NCI-H345 treated with DMSO at 0.1 percent for 48 hours (cell line): ENCODE results near the gene MIPEP.
"Not testable (repeated sequence)": the region's sequence is repeated elsewhere in the genome, so short reads cannot be mapped to it uniquely, and the experiment has no call there.

ENCODE experiments used
- DNase-seq: peaks from one replicate; lab custom pipeline; 2025; ENCODE audit not compliant: unreplicated experiment; lab: John Stamatoyannopoulos, UW

The MIPEP gene

GRCh38 chr13:23778002-23778652 lies 111.1 kb downstream of the MIPEP start:
- no peak for DNase-seq

GRCh38 chr13:23777575-23777870 lies 111.7 kb downstream of the MIPEP start:
- no peak for DNase-seq

GRCh38 chr13:23776698-23777574 lies 112.3 kb downstream of the MIPEP start:
- no peak for DNase-seq

- DNase-seq, result no peak
Measured at GRCh38 chr13:23772717-23773116, 116.5 kb downstream of the MIPEP start.

DNA sequence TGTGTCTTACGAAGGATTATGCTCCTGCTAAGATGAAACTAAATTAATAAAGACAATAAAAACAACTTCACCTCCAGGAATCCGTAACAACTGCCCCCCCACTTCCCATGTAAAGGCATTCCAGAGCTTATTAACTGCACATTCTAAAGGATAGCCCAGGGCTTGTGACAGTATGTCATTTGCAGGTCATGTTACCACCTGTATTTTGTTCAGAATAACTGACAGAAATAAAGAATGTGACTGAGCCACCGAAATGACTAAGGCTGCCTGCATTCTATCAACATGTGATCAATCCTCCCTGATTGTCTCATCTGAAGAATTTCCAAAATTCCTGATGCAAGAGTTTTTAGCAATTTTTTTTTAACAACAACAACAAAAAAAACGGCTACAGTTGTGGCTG lies 117.2 kb downstream of the MIPEP start:
- no peak for DNase-seq

DNA sequence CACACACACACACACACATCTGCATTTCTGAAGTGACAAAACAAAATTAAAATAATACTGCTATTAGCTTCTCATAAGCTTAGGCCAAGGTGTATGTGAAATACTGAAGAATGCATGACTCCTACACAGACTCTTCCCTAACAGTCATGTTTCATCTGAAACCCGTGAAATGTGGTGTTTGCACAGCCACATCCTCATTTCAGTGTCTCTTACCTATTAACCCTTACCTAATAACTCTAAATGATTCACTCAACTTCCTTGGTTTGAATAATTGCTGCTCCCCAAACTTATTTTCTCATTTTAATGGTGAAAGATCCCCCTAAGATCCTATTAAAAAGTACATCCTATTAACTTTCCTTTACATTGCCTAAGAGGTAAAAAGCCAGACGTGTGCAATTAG lies 117.6 kb downstream of the MIPEP start:
- no peak for DNase-seq

- DNase-seq, result no peak
Measured at GRCh38 chr13:23770973-23771372, 118.2 kb downstream of the MIPEP start.

DNA sequence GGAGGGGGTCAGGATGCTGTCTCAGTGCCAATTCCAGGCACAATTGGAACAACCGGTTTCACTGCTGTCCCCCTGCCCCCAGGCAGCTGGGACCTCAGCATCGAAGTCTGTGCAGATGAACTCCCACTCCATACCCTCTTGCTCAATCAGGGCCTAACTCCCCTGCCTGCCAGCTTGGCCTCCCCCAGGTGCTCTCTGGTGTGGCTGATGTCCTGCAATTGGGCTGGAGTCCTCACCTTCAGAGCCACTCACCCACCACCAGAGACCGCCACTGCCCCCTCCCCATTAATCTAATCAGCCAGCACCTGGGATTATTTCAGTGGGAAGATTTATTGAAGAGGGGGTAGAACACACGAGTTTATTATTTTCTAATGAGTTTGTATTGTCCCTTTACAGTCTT lies 118.8 kb downstream of the MIPEP start:
- no peak for DNase-seq

GRCh38 chr13:23769401-23769800 lies 119.8 kb downstream of the MIPEP start:
- no peak for DNase-seq

- no peak for DNase-seq
Measured at GRCh38 chr13:23767838-23768237, 121.4 kb downstream of the MIPEP start.

DNA sequence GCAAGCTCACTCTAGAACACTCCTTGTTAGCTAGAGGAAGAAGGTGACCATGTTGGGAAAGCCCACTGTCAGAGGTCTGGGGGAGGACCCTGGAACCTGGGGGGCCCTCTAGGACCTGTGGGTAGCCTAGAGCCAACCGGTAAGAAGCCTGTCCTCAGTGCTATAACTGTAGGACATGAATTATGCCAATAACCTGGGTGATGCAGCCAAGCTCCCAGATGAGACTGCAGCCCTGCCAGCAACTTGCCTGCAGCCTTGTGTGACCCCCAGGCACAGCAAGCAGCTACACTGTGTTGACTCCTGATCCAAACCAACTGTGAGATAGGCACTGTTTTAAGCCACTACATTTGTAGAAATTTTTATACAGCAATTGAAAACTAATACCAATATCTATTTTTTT lies 122.3 kb downstream of the MIPEP start:
- DNase-seq, result no peak

DNA sequence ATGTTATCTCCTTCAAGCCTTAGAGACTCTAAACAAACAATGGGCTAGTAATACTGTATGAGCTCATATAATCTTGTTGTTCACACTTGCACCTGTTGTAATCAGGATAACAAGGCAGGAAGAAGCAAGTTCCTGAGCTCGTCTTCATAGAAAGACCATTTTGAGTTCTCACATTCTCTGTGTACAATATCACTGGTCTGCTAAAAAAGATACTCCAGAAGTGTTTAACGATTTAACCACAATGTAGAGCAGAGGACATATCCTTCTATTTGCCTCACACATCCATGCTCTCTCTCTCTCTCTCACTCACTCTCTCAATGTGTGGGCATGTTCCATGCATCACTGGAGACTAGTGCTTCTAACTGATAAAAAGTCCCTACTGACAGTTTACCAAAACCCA lies 122.9 kb downstream of the MIPEP start:
- DNase-seq, result no peak

DNA sequence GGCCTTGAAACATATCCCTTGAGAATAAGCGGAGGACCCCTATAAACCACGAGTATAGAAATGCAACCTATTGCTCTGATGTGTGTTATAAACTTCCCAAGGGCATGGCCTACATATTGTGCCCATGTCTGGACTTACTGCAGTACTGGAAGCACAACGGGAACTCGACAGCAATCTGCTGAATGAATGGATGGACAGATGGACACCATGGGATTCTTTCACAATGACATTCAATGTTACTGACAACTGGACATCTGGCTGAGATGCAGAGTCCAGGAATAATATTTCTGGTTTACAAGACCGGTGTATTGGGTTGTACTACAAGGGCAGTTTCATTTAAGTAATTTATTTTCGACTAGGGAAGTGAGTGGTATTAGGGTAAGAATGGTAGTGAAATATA lies 123.7 kb downstream of the MIPEP start:
- DNase-seq, result no peak

DNA sequence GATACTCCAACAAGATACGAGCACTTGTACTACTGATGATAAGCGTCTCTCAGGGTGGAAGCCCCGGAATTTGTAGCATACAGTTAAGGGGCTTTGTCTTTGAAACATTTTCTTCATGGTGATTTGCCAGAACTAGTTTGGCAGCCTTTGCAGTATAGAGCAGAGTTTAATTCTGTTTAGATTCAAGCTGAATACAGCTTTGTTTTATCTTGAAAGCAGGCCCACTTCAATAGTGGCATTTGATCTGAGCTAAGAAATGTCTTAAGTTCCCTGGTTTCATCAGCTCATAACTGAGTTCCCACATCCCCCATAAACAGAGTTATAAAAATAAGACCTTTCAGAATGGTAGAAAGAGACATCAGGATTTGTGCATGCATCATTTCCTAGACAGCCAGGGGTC lies 125.9 kb downstream of the MIPEP start:
- DNase-seq, result no peak

DNA sequence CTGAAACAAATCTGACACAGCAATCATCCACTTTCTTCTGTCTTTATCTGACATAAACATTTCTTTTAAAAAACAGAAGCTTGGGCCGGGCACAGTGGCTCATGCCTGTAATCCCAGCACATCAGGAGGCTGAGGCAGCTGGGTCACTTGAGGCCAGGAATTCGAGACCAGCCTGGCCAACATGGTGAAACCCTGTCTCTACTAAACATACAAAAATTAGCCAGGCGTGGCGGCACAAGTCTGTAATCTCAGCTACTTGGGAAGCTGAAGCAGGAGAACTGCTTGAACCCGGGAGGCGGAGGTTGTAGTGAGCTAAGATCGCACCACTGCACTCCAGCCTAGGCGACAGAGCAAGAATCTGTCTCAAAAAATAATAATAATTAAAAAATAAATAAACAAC lies 127.4 kb downstream of the MIPEP start:
- not testable (repeated sequence) for DNase-seq

GRCh38 chr13:23760000-23760399 lies 129.2 kb downstream of the MIPEP start:
- no peak for DNase-seq

DNA sequence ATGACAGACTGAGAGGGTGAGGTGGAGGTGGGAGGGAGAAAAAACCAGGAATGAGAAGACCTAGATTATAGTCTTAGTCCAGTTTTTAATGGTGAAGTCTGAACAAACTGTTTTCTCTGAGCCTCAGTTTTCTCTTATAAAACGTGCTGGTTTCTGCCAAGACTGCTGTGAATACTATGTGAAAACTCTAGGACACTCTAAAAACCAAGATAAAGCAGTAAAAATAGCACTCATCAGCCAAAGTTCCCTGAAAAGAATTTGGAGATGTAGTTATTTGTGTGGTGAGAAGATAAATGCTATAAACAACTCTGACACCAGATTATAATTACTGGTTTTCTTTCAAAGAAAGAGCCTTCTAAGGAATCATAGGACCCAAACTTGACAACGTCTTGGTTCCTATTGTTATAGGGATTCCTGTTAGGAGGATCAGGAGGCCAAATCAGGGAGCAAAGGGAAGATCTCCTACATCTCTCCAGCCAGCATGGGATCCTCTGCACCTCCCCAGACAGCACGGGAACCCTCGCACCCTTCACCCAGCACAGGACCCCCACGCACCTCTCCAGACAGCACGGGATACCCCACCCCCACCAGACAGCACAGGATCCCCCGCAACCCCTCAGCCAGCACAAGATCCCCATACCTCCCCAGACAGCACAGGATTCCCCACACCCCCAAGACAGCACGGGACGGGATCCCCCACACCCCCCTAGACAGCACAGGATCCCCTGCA lies 130.2 kb downstream of the MIPEP start:
- no peak for DNase-seq

- no peak for DNase-seq
Measured at GRCh38 chr13:23754997-23755396, 134.2 kb downstream of the MIPEP start.

GRCh38 chr13:23754506-23754905 lies 134.7 kb downstream of the MIPEP start:
- DNase-seq, result no peak

DNA sequence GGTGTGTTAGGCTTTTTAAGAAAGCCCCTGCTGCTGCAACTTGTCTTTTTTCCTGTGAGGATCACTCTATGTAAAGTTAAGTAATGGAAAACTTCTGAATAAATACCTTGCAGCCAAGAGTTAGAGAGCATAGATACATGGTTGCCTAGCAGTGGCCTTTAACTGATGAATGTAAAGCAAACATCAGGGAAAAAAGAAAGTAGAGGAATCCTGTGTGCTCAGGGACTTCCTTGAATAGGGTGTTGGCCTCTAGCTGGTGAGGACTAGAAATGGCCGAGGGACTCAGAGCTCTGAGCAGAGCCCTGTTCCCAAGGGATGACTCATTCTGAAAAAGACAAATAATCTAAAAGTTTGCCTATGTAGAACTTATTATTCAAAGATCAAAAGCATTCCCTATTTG lies 135.7 kb downstream of the MIPEP start:
- DNase-seq, result no peak

DNA sequence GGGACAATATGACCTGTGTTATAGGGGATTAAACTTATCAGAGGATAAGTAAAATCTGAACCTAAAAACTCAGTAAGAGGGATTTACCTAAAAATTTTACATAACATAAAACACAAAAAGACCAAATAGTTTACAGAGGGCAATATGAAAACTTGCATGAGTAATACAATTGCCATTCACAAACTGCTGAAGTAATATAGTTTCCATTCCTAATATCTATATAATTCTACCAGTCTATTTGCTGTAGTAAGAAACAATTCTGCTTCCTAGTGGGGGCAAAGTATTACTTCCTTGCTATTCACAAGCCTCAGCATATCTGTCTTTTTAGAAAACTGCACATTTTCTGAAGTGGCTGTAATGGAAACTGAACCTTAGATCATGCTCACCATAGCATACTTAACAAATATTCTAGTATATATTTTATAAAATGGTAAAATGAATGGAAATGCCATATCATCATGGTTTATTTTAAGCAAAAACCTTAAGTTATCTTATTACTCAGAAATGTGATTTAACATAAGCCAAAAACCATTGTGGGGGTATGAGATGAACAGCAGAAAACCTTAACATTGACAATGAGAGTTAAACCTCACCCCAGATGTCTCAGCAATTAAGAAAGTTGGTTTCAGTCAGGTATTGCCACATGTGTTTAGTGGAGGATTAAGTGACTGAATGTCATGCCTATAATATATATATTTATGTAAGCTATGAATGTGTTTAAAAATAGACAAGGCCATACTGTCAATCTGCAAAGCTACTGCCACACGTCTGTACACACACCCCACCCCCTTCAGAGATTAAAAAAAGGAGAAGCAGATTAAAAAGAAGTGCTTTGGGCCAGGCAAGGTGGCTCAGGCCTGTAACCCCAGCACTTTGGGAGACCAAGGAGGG lies 136.8 kb downstream of the MIPEP start:
- DNase-seq, result no peak
